H1 (cell line): ENCODE measurements around the gene BPI. TPM values are rescaled to one million over a fixed set of nuclear protein-coding genes. Genes with fewer than 3 reads are reported as not detected.

Experiments used
- CTCF ChIA-PET: fragments of 300-600 bp; sonication (Branson Sonifier 250); formaldehyde crosslinking; loops from one replicate; lab custom pipeline; 2021; ENCODE audit not compliant: partially characterized antibody; lab: Charles Lee
- POLR2A ChIA-PET: fragments of 300-600 bp; sonication (Branson Sonifier 250); formaldehyde crosslinking; loops from one replicate; lab custom pipeline; 2021; ENCODE audit warnings: inconsistent platforms; ENCODE audit not compliant: partially characterized antibody; lab: Charles Lee
- DNase-seq, 2 experiments: peaks; one replicate each; pipeline versions ENCODE4 v3.0.0 to v3.0.0-alpha.2; 2010 to 2022; ENCODE audit warnings: low spot score in 2 of 2, low read depth in 1 of 2, mixed read lengths in 1 of 2
- FAIRE-seq: peaks from 2 replicates; lab custom pipeline; 2011; peaks lifted over from hg19 to GRCh38; lab: Jason Lieb, UNC
- H2AFZ ChIP-seq: 2 replicates; pipeline ENCODE4 v1.8.1; 2012; ENCODE audit warnings: low read length, inconsistent platforms
- H2AK5ac ChIP-seq: 2 replicates; pipeline ENCODE4 v1.6.1; 2013; ENCODE audit warnings: low read depth, low read length
- H2BK120ac ChIP-seq: replicated peaks from 2 replicates; pipeline ENCODE3; 2013; ENCODE audit warnings: low read depth, low read length, inconsistent platforms
- H2BK12ac ChIP-seq: 2 replicates; pipeline ENCODE4 v1.6.1; 2013; ENCODE audit warnings: low read depth, low read length
- H2BK15ac ChIP-seq: 2 replicates; pipeline ENCODE4 v1.6.1; 2013; ENCODE audit warnings: low read length
- H2BK20ac ChIP-seq: 2 replicates; pipeline ENCODE4 v1.6.1; 2013; ENCODE audit warnings: low read length
- H2BK5ac ChIP-seq: 2 replicates; pipeline ENCODE4 v1.6.1; 2013; ENCODE audit warnings: low read depth, low read length
- H3K14ac ChIP-seq: 2 replicates; pipeline ENCODE4 v1.6.1; 2013; ENCODE audit warnings: inconsistent platforms; ENCODE audit not compliant: insufficient read length
- H3K18ac ChIP-seq: 2 replicates; pipeline ENCODE4 v1.6.1; 2013; ENCODE audit warnings: low read length; ENCODE audit errors: extremely low read depth
- H3K23ac ChIP-seq: 2 replicates; pipeline ENCODE4 v1.6.1; 2013; ENCODE audit warnings: inconsistent platforms; ENCODE audit not compliant: insufficient read length
- H3K23me2 ChIP-seq: 2 replicates; pipeline ENCODE4 v1.6.1; 2013; ENCODE audit warnings: low read depth, low read length
- H3K27ac ChIP-seq: 2 replicates; pipeline ENCODE4 v1.6.1; 2011; ENCODE audit warnings: low read depth, low read length, inconsistent platforms
- H3K27me3 ChIP-seq, 4 experiments: replicated peaks in 1 of 4; 1 replicate in 1 of 4; 2 replicates in 3 of 4; pipeline versions ENCODE4 v1.6.1 to v1.8.1; 2011 to 2013; ENCODE audit warnings: low read length in 3 of 4, mild to moderate bottlenecking in 3 of 4, inconsistent platforms in 2 of 4, mixed read lengths in 2 of 4, moderate library complexity in 1 of 4; ENCODE audit not compliant: control insufficient read depth in 3 of 4, insufficient read depth in 3 of 4; ENCODE audit errors: extremely low read depth in 1 of 4
- H3K36me3 ChIP-seq, 4 experiments: 2 replicates each; pipeline versions ENCODE4 v1.6.1 to v1.8.1; 2011 to 2013; ENCODE audit warnings: mild to moderate bottlenecking in 4 of 4, low read length in 3 of 4, moderate library complexity in 2 of 4, control low read depth in 1 of 4, inconsistent platforms in 1 of 4; ENCODE audit not compliant: insufficient read depth in 4 of 4, control insufficient read depth in 2 of 4
- H3K4ac ChIP-seq: replicated peaks from 2 replicates; pipeline ENCODE3; 2013; ENCODE audit warnings: low read length, low read depth, mixed read lengths, inconsistent platforms; ENCODE audit not compliant: insufficient read length
- H3K4me1 ChIP-seq, 4 experiments: replicated peaks in 1 of 4; 1 replicate in 1 of 4; 2 replicates in 3 of 4; pipeline versions ENCODE4 v1.6.1 to v1.8.1; 2011 to 2013; ENCODE audit warnings: low read length in 3 of 4, inconsistent platforms in 2 of 4, mixed read lengths in 1 of 4; ENCODE audit not compliant: insufficient read depth in 4 of 4, control insufficient read depth in 3 of 4
- H3K4me2 ChIP-seq, 2 experiments: 2 replicates each; pipeline versions ENCODE4 v1.6.1 to v1.8.1; 2011 to 2013; ENCODE audit warnings: low read depth in 2 of 2, low read length in 2 of 2, control low read depth in 1 of 2, inconsistent platforms in 1 of 2, mild to moderate bottlenecking in 1 of 2; ENCODE audit not compliant: insufficient read depth in 1 of 2
- H3K4me3 ChIP-seq, 4 experiments: fragments of 200-600, 300-600 bp in 1 of 4; sonication (generic), shearing (Covaris generic), sonication (Bioruptor Twin) in 1 of 4; 2 replicates each; pipeline versions ENCODE4 v1.5.1 to v1.8.1; 2011 to 2016; ENCODE audit warnings: low read length in 4 of 4, low read depth in 3 of 4, control low read depth in 2 of 4, inconsistent platforms in 2 of 4, mild to moderate bottlenecking in 2 of 4, mixed read lengths in 1 of 4, moderate library complexity in 1 of 4; ENCODE audit not compliant: insufficient read depth in 2 of 4; ENCODE audit errors: extremely low read depth in 1 of 4
- H3K56ac ChIP-seq: replicated peaks from 2 replicates; pipeline ENCODE3; 2013; ENCODE audit warnings: low read depth, mild to moderate bottlenecking, mixed read lengths, low read length, inconsistent platforms; ENCODE audit not compliant: insufficient read length
- H3K79me1 ChIP-seq: 2 replicates; pipeline ENCODE4 v1.6.1; 2013; ENCODE audit warnings: low read depth, low read length, control low read depth
- H3K79me2 ChIP-seq, 2 experiments: 2 replicates each; pipeline versions ENCODE4 v1.6.1 to v1.8.1; 2012 to 2013; ENCODE audit warnings: low read length in 2 of 2, mild to moderate bottlenecking in 2 of 2, inconsistent platforms in 1 of 2; ENCODE audit not compliant: insufficient read depth in 2 of 2, control insufficient read depth in 1 of 2
- H3K9ac ChIP-seq, 4 experiments: replicated peaks in 1 of 4; 1 replicate in 1 of 4; 2 replicates in 3 of 4; pipeline versions ENCODE4 v1.6.1 to v1.8.1; 2011 to 2013; ENCODE audit warnings: low read depth in 3 of 4, low read length in 3 of 4, control low read depth in 2 of 4, mild to moderate bottlenecking in 2 of 4, moderate library complexity in 2 of 4, inconsistent platforms in 1 of 4; ENCODE audit errors: extremely low read depth in 1 of 4
- H3K9me3 ChIP-seq, 2 experiments: 2 replicates each; pipeline versions ENCODE4 v1.6.1 to v1.8.1; 2012 to 2013; ENCODE audit warnings: mild to moderate bottlenecking in 2 of 2, moderate library complexity in 2 of 2, control low read depth in 1 of 2, inconsistent platforms in 1 of 2, low read depth in 1 of 2, low read length in 1 of 2, mixed read lengths in 1 of 2; ENCODE audit not compliant: insufficient read depth in 2 of 2
- H4K20me1 ChIP-seq, 2 experiments: replicated peaks in 1 of 2; 2 replicates each; pipeline versions ENCODE3 to v1.8.1; 2011 to 2013; ENCODE audit warnings: inconsistent platforms in 2 of 2, low read length in 2 of 2, mild to moderate bottlenecking in 1 of 2; ENCODE audit not compliant: insufficient read depth in 2 of 2, control insufficient read depth in 1 of 2
- H4K5ac ChIP-seq: 2 replicates; pipeline ENCODE4 v1.6.1; 2013; ENCODE audit warnings: low read length, low read depth, mixed read lengths, inconsistent platforms; ENCODE audit not compliant: insufficient read length
- H4K8ac ChIP-seq: 2 replicates; pipeline ENCODE4 v1.8.0; 2013; ENCODE audit warnings: mild to moderate bottlenecking, moderate library complexity, low read length, inconsistent platforms; ENCODE audit not compliant: insufficient read depth; ENCODE audit errors: extremely low read depth
- H4K91ac ChIP-seq: replicated peaks from 2 replicates; pipeline ENCODE3; 2013; ENCODE audit warnings: low read length, mixed read lengths, inconsistent platforms; ENCODE audit not compliant: insufficient read length
- ASH2L ChIP-seq: fragments of 200-600, 300-600 bp; sonication (generic); IDR thresholded peaks from one replicate; pipeline ENCODE4 v1.7.1; 2017; ENCODE audit warnings: low read length
- CBX5 ChIP-seq: fragments of 300-800, 300-1000 bp; sonication (generic); IDR thresholded peaks from 2 replicates; pipeline ENCODE4 v1.7.1; 2016; ENCODE audit warnings: antibody characterized with exemption, low read length, low read depth
- KDM1A ChIP-seq: fragments of 200-600, 300-600 bp; sonication (generic); IDR thresholded peaks from 2 replicates; pipeline ENCODE4 v1.7.1; 2016; ENCODE audit warnings: mild to moderate bottlenecking, low read length, borderline replicate concordance
- MAFK ChIP-seq: IDR thresholded peaks from 2 replicates; pipeline ENCODE4 v1.6.1; 2012; ENCODE audit warnings: low read depth, mild to moderate bottlenecking, improper control_type of control experiment, low read length
- POU5F1 ChIP-seq: IDR thresholded peaks from 2 replicates; pipeline ENCODE4 v1.6.1; 2011; ENCODE audit warnings: low read depth, mild to moderate bottlenecking, low read length, moderate library complexity
- SIN3A ChIP-seq, 2 experiments: IDR thresholded peaks in 1 of 2; conservative IDR thresholded peaks in 1 of 2; 2 replicates each; pipeline ENCODE4 v1.6.1; 2011 to 2012; ENCODE audit warnings: low read length in 2 of 2, improper control_type of control experiment in 1 of 2, low read depth in 1 of 2, mild to moderate bottlenecking in 1 of 2
- SIRT6 ChIP-seq: IDR thresholded peaks from one replicate; pipeline ENCODE4 v1.7.1; 2012; ENCODE audit warnings: low read length, inconsistent platforms
- SP2 ChIP-seq: IDR thresholded peaks from 2 replicates; pipeline ENCODE4 v1.6.1; 2012; ENCODE audit warnings: mild to moderate bottlenecking, low read length, inconsistent platforms
- TAF7 ChIP-seq: optimal IDR thresholded peaks from 2 replicates; pipeline ENCODE3; 2011; ENCODE audit warnings: low read depth, mild to moderate bottlenecking, inconsistent platforms, low read length, moderate library complexity, borderline replicate concordance
- ZNF274 ChIP-seq: IDR thresholded peaks from 2 replicates; pipeline ENCODE4 v1.7.0; 2012; ENCODE audit warnings: low read length, borderline replicate concordance; ENCODE audit errors: extremely low read depth
- WGBS, 2 experiments: shearing (Covaris generic) in 1 of 2; methylation state at CpG; one replicate each; pipeline versions ENCODE4 v1.1.6 to v1.1.7; 2013 to 2015; ENCODE audit warnings: low lambda C conversion rate in 2 of 2, mixed read lengths in 2 of 2, inconsistent platforms in 1 of 2, low coverage in 1 of 2, missing lambda C conversion rate in 1 of 2; ENCODE audit not compliant: insufficient replicate concordance in 2 of 2, insufficient coverage in 1 of 2, insufficient read length in 1 of 2; ENCODE audit errors: extremely low coverage in 1 of 2, missing lambda C conversion rate in 1 of 2; 5-methylcytosine and 5-hydroxymethylcytosine counted together
- polyA plus RNA-seq, 7 experiments: library from polyadenylated mRNA; depleted of rRNA in 3 of 7; stranded (reverse) in 5 of 7; unstranded in 2 of 7; fragments of >200 nt in 5 of 7; fragments of 200-250 nt in 2 of 7; gene quantifications; 1 replicate in 5 of 7; 2 replicates in 1 of 7; 4 replicates in 1 of 7; pipeline versions ENCODE4 v1.2.1 to v1.2.3, GENCODE V29; 2011 to 2013; ENCODE audit warnings: missing spikeins in 2 of 7, mixed read lengths in 2 of 7
- total RNA-seq: library from RNA; stranded (reverse); fragmentation: NEBNext Ultra II Directional; extraction: Animal tissue kit (Norgen Biotek cat#: 25700); gene quantifications from 2 replicates; pipeline ENCODE4 v1.2.1, GENCODE V29; 2021
- TF ChIP-seq, protein P1 (sequence below): IDR thresholded peaks from 2 replicates; pipeline ENCODE4 v1.6.1; 2011; ENCODE audit warnings: low read length, improper control_type of control experiment
- TF ChIP-seq, protein P2 (sequence below): IDR thresholded peaks from 2 replicates; pipeline ENCODE4 v1.6.1; 2012; ENCODE audit warnings: inconsistent platforms

The BPI gene
- total and polyA plus RNA-seq, 2 of the 8 experiments (the other 6 are each of a cell fraction or from before 2014, with no cell fraction given): not detected

DNA sequence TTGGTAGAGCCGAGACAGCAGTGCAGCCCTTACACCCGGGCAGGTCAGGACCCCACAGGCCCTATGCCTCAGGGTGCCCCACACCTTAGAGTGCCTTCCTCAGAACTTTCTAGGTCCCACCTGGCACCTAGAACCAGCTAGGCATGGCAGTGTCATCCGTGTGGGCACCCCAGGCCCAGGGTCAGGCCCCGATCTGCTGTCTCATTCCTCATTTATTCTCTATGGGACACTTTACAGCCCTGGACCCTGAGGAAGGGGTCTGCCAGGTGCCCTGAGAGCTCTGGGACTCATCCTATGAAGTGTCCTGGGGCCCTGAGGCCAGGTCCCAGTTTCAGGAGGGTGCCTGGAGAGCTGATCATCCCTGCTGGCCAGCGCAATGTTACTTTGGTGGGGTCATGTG, 8.1 kb upstream of the BPI start:
- no peak overlapping the region for H2BK120ac ChIP-seq
- TF ChIP-seq MAFK: no peak
- TF ChIP-seq SIN3A (conservative IDR thresholded peaks at IDR 0.05 in 1 of 2, IDR thresholded peaks at IDR 0.05 in 1 of 2; ENCODE audit: low read depth in 1 of 2, low read length in 2 of 2): no peak
- TF ChIP-seq, protein P1, sequence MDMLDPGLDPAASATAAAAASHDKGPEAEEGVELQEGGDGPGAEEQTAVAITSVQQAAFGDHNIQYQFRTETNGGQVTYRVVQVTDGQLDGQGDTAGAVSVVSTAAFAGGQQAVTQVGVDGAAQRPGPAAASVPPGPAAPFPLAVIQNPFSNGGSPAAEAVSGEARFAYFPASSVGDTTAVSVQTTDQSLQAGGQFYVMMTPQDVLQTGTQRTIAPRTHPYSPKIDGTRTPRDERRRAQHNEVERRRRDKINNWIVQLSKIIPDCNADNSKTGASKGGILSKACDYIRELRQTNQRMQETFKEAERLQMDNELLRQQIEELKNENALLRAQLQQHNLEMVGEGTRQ: no peak
- TF ChIP-seq TAF7: no peak
- TF ChIP-seq CBX5: no peak
- TF ChIP-seq, protein P2, sequence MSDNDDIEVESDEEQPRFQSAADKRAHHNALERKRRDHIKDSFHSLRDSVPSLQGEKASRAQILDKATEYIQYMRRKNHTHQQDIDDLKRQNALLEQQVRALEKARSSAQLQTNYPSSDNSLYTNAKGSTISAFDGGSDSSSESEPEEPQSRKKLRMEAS: no peak
- no peak for TF ChIP-seq KDM1A
- TF ChIP-seq SIRT6: no peak
- TF ChIP-seq ASH2L: no peak
- TF ChIP-seq ZNF274: no peak
- TF ChIP-seq SP2: no peak
- no peak for TF ChIP-seq POU5F1

More for the DNA sequence above, 8.1 kb upstream of the BPI start:
- WGBS, 2 experiments: 93% methylated on average over 4 of the region's 5 CpGs; no CpG with 5 or more reads in 1 of the 2 experiments
- Histone ChIP-seq H3K9me3 (no peaks in the 10 kb centered on the region), H3K27ac (no peak overlapping the region), H4K20me1 (no peaks in the 10 kb centered on the region), H3K23me2 (no peaks in the 10 kb centered on the region), H2AK5ac (no peak overlapping the region), H3K14ac (no peak overlapping the region), H3K4ac (no peak overlapping the region), H4K91ac (no peak overlapping the region), H2AFZ (no peak overlapping the region), H3K27me3 (no peaks in the 10 kb centered on the region), H4K8ac (no peak overlapping the region), H3K56ac (no peak overlapping the region), H3K9ac (no peak overlapping the region), H3K4me1 (peaks cover 3 to 11% (median 6%) of the 10 kb centered on the region in 4 experiments; a peak in 5 of 7 replicates), H3K79me2 (no peaks in the 10 kb centered on the region), H3K4me3 (no peak overlapping the region), H2BK5ac (no peak overlapping the region), H3K79me1 (no peaks in the 10 kb centered on the region), H3K36me3 (no peaks in the 10 kb centered on the region), H3K18ac (no peak overlapping the region), H2BK20ac (no peak overlapping the region), H2BK12ac (no peak overlapping the region), H3K4me2 (no peak overlapping the region), H4K5ac (no peak overlapping the region), H2BK15ac (no peak overlapping the region), H3K23ac (no peak overlapping the region)
- FAIRE-seq: no peak
- ChIA-PET POLR2A (interaction anchor here (1.1 to 1.8 kb wide), 2 partner anchors 10 to 12 kb away, joined by 4 to 6 read pairs; no protein-coding TSS in a partner anchor), CTCF (interaction anchor here (0.5 to 3.4 kb wide), 8 partner anchors 9 to 222 kb away, joined by 3 to 22 read pairs (median 4); partner anchors contain the start of gene BPI)
- no peak for DNase-seq
